ENCODE measurements around the gene MTR. TPM values are rescaled to one million over a fixed set of nuclear protein-coding genes. Genes with fewer than 3 reads are reported as not detected.
A peak's percentile ranks its signal among the peaks of the same experiment; 100 is the strongest.

Gene MTR
- polyA plus RNA-seq, 3 donors from 2014 or later = 5.0 to 15.3 (median 6.5) TPM

DNA sequence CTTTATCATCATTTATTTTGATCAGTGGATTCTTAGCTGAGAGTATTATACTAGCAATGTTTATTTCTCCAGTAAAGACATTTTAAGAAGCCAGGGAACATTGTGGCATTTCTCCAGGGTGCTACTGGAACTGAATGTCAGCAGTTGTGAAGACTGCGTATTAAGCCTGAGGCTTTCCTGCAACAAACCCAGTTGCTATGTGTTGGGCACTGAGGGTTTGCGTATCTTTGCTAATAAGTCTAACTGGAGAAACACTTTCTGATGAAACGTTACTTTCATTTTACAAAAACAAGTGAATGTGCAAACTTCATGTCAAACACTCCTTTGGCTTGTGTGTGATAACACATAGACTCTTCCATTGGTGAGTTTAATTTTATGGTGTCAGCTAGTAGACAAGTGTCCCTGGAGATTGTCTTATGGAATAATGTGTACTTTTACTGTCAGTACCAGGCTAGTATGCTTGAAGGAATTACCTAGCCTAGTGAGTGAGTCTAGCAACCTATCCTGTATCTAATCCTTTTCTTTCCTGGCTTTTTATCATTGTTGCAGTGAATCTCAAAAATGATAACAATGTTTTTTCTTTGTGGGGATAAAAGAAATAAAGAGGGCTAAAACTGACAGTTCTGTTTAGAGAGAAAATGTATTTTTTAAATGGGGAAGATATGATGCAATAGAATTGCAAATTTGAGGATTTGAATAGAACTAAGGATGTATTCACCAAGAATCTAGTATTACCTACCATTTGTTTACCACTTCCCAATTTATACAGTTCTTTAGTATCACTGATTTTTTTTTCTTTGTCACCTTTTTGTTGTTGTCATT, 70.1 kb downstream of the MTR start:
- peaks cover 16 to 45% (median 37%) of the 10 kb centered on the region in 3 donors for H3K36me3 Mint-ChIP-seq
- no peaks in the 10 kb centered on the region for H3K9me3 Mint-ChIP-seq
- no peak overlapping the region for H3K27ac Mint-ChIP-seq
- no peak for DNase-seq
- H3K27me3 Mint-ChIP-seq (ENCODE audit: low read depth in 3 of 3) = peaks cover 0 to 2% (median 0%) of the 10 kb centered on the region in 3 donors
- H3K4me3 Mint-ChIP-seq = no peak overlapping the region
- H3K4me1 Mint-ChIP-seq = peaks cover 5 to 12% of the 10 kb centered on the region in 2 donors

GRCh38 chr1:236865818-236866155, 70.7 kb downstream of the MTR start:
- Mint-ChIP-seq H3K27ac (no peak overlapping the region), H3K27me3 (ENCODE audit: low read depth in 3 of 3) (peaks cover 0 to 2% (median 0%) of the 10 kb centered on the region in 3 donors), H3K4me3 (no peak overlapping the region), H3K9me3 (no peaks in the 10 kb centered on the region), H3K4me1 (peaks cover 5 to 12% of the 10 kb centered on the region in 2 donors), H3K36me3 (peaks cover 18 to 49% (median 39%) of the 10 kb centered on the region in 3 donors)
- no peak for DNase-seq

DNA sequence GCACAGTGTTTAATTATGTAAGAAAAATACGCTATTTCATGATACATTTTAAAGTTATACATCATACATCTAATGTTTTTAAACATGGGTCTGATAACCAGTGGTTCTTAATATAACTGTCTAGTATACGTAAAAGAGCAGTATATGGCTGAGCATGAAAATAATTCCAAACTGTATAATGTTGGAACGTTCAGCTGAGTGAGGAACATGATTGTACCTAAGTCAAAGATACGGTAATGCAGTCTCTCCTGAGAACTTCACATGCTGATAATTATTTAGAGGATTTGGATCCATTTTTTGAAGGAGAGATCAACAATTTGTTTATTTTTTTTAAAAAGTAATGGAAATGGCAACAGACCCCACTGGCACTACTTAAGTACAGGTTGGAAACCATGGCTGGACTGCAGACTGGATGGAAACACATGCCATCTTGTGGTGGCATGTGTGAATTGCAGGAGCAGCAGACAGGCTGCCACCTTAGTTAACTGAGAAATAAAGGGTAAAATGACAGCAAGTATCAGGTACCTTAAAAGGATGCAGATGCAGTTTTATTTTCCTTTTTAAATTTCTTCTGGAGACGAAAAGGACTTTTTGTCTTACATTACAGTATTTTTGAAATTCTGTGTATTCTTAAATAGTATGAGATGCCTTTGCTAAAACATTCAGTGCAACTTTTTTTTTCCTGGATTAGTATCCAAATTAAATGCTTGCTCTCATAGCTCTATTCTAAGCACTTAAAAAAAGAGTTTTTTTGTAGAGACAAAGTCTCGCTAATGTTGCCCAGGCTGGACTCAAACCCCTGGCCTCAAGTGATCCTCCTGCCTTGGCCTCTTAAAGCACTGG, 73.8 kb downstream of the MTR start:
- Mint-ChIP-seq H3K4me1 (no peaks in the 10 kb centered on the region), H3K27me3 (ENCODE audit: low read depth in 3 of 3) (no peaks in the 10 kb centered on the region), H3K9me3 (no peaks in the 10 kb centered on the region), H3K36me3 (peaks cover 26 to 41% (median 37%) of the 10 kb centered on the region in 3 donors), H3K27ac (no peak overlapping the region), H3K4me3 (no peak overlapping the region)
- DNase-seq = peak; percentile 20 to 40 (median 38)

- H3K27me3 Mint-ChIP-seq (ENCODE audit: low read depth in 3 of 3) = no peaks in the 10 kb centered on the region
- no peaks in the 10 kb centered on the region for H3K4me1 Mint-ChIP-seq
- H3K4me3 Mint-ChIP-seq = no peak overlapping the region
- no peaks in the 10 kb centered on the region for H3K9me3 Mint-ChIP-seq
- no peak for DNase-seq
- no peak overlapping the region for H3K27ac Mint-ChIP-seq
- peaks cover 28 to 47% (median 37%) of the 10 kb centered on the region in 3 donors for H3K36me3 Mint-ChIP-seq
Observed at GRCh38 chr1:236869911-236870310, 74.8 kb downstream of the MTR start.

DNA sequence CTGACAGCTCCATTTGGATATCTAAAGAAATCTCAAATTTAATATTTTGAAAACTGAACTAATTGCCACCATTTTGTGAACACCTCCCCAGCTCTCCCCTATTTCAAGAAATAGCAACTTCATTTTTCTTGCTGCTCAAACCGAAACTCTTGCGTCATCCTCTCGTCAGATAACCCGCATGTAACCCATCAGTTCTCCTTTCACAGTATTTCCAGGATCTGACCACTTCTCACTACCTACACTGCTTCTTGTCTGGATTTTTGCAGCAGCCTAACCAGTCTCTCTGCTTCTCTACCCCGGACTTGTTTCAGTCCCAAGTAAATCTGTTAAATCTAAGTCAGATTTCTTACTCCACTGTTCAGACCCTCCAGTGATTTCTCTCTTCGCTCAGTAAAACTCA, 75.6 kb downstream of the MTR start:
- Mint-ChIP-seq H3K27me3 (ENCODE audit: low read depth in 3 of 3) (no peaks in the 10 kb centered on the region), H3K4me1 (no peaks in the 10 kb centered on the region), H3K4me3 (no peak overlapping the region), H3K9me3 (no peaks in the 10 kb centered on the region), H3K27ac (peak overlapping the region in 1 of 6 donors; percentile 63), H3K36me3 (peaks cover 34 to 46% (median 36%) of the 10 kb centered on the region in 3 donors)
- DNase-seq = no peak

GRCh38 chr1:236872075-236872666, 77.1 kb downstream of the MTR start:
- H3K9me3 Mint-ChIP-seq = no peaks in the 10 kb centered on the region
- H3K27me3 Mint-ChIP-seq (ENCODE audit: low read depth in 3 of 3) = no peaks in the 10 kb centered on the region
- H3K4me1 Mint-ChIP-seq = no peaks in the 10 kb centered on the region
- peak overlapping the region in 1 of 6 donors; percentile 63 for H3K27ac Mint-ChIP-seq
- no peak for DNase-seq
- peak overlapping the region in 1 of 5 donors; percentile 14 for H3K4me3 Mint-ChIP-seq
- H3K36me3 Mint-ChIP-seq = peaks cover 27 to 55% (median 42%) of the 10 kb centered on the region in 3 donors

- Mint-ChIP-seq H3K36me3 (peaks cover 21 to 61% (median 34%) of the 10 kb centered on the region in 3 donors), H3K27me3 (ENCODE audit: low read depth in 3 of 3) (no peaks in the 10 kb centered on the region), H3K27ac (no peak overlapping the region), H3K4me1 (no peaks in the 10 kb centered on the region), H3K4me3 (no peak overlapping the region), H3K9me3 (no peaks in the 10 kb centered on the region)
- no peak for DNase-seq
Observed at GRCh38 chr1:236875975-236876374, 80.9 kb downstream of the MTR start.

DNA sequence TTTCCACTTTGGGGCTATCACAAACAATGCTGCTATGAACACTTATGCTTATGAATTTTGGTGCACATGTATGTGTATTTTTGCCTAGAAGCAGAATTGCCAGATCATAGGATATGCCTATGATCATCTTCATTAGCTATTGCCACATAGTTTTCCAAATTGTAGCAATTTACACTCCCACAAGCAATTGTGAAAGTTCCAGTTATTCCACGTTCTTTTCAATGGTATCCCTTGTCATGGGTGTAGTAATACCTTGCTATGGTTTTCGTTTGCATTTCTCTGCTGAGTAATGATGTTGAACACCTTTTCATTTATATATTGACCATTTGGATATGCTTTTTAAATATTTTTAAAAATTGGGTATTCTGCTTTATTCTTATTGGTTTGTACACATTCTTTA, 82.6 kb downstream of the MTR start:
- Mint-ChIP-seq H3K36me3 (peaks cover 17 to 57% (median 23%) of the 10 kb centered on the region in 3 donors), H3K27me3 (ENCODE audit: low read depth in 3 of 3) (no peaks in the 10 kb centered on the region), H3K4me3 (no peak overlapping the region), H3K9me3 (no peaks in the 10 kb centered on the region), H3K27ac (no peak overlapping the region), H3K4me1 (no peaks in the 10 kb centered on the region)
- no peak for DNase-seq

- no peak overlapping the region for H3K27ac Mint-ChIP-seq
Observed at GRCh38 chr1:236880209-236880608, 85.1 kb downstream of the MTR start.

DNA sequence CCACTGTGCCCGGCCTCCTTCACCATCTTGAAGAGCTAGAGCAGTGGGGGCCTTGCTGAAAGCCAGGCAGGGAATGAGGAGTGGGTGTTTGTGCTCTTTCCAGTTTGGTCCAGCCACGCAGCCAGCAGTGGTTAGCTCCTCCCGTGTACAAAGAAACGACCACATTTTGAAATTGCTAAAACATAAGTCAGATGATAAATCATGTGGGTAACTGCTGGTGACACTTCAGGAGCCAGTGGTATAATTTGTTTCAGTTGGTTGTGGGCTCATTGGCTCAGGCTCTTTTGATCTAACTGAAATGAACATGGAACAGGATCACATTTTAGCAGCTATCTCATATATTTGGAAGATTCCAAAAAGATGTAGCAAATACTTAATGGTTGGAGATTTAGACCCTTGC, 87.6 kb downstream of the MTR start:
- Mint-ChIP-seq H3K27ac (peak overlapping the region in 1 of 6 donors; percentile 40), H3K4me1 (no peaks in the 10 kb centered on the region), H3K4me3 (no peak overlapping the region), H3K9me3 (no peaks in the 10 kb centered on the region), H3K27me3 (ENCODE audit: low read depth in 3 of 3) (no peaks in the 10 kb centered on the region), H3K36me3 (peaks cover 20 to 48% (median 42%) of the 10 kb centered on the region in 3 donors)
- DNase-seq = no peak

More at GRCh38 chr1:236880209-236880608, 85.1 kb downstream of the MTR start:
- H3K4me3 Mint-ChIP-seq = no peak overlapping the region
- DNase-seq = no peak
- H3K9me3 Mint-ChIP-seq = no peaks in the 10 kb centered on the region
- H3K36me3 Mint-ChIP-seq = peaks cover 18 to 46% (median 27%) of the 10 kb centered on the region in 3 donors
- no peaks in the 10 kb centered on the region for H3K4me1 Mint-ChIP-seq
- no peaks in the 10 kb centered on the region for H3K27me3 Mint-ChIP-seq (ENCODE audit: low read depth in 3 of 3)

- DNase-seq = no peak
- H3K27me3 Mint-ChIP-seq (ENCODE audit: low read depth in 3 of 3) = peaks cover 0 to 4% (median 4%) of the 10 kb centered on the region in 3 donors
- H3K9me3 Mint-ChIP-seq = no peaks in the 10 kb centered on the region
- no peaks in the 10 kb centered on the region for H3K4me1 Mint-ChIP-seq
- no peak overlapping the region for H3K27ac Mint-ChIP-seq
- peaks cover 27 to 56% (median 41%) of the 10 kb centered on the region in 3 donors for H3K36me3 Mint-ChIP-seq
- no peak overlapping the region for H3K4me3 Mint-ChIP-seq
Observed at GRCh38 chr1:236886199-236886598, 91.1 kb downstream of the MTR start.

DNA sequence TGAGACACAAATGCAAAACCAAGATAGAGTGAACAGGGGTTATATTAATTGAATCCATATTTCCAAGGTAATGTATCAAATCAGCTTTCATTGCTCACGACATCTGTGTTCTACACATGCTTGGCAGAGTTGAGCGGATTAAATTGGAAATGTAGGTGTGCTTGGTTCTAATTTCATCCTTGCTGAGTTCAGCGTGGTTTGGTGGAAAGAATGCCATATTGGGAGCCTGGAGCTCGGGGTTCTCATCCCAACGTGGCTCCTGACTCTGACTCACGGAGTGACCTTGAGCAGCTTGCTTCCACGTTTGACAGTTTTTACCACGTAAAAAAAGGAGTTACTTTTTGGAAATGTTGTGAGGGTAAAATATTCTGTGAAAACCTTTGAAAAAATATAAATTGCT, 92.0 kb downstream of the MTR start:
- Mint-ChIP-seq H3K27me3 (ENCODE audit: low read depth in 3 of 3) (peaks cover 0 to 4% (median 4%) of the 10 kb centered on the region in 3 donors), H3K9me3 (no peaks in the 10 kb centered on the region), H3K27ac (no peak overlapping the region), H3K36me3 (peaks cover 35 to 65% (median 43%) of the 10 kb centered on the region in 3 donors), H3K4me1 (no peaks in the 10 kb centered on the region), H3K4me3 (no peak overlapping the region)
- DNase-seq = no peak

- H3K27me3 Mint-ChIP-seq (ENCODE audit: low read depth in 3 of 3) = peaks cover 0 to 5% (median 4%) of the 10 kb centered on the region in 3 donors
- peaks cover 46 to 73% (median 48%) of the 10 kb centered on the region in 3 donors for H3K36me3 Mint-ChIP-seq
- H3K9me3 Mint-ChIP-seq = no peaks in the 10 kb centered on the region
- H3K4me3 Mint-ChIP-seq = no peak overlapping the region
- no peak for DNase-seq
- H3K27ac Mint-ChIP-seq = peak overlapping the region in 2 of 6 donors; percentile 7 to 12
- H3K4me1 Mint-ChIP-seq = no peaks in the 10 kb centered on the region
Observed at GRCh38 chr1:236888126-236888525, 93.0 kb downstream of the MTR start.

DNA sequence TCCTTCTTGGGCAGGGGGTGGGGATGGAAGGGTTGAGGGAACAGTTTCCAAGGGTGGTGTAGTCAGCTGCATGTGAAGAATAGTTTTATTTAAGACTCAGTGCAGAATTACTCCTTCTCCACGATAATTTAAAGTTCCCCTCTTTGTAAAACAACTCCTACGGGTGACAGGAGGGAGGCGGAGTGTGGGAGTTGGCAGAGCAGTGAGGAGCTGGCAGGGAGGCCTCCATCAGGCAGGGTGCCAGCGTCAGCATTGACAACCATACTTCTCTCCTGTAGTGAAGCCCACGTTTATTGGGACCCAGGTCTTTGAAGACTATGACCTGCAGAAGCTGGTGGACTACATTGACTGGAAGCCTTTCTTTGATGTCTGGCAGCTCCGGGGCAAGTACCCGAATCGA, 93.8 kb downstream of the MTR start:
- H3K27me3 Mint-ChIP-seq (ENCODE audit: low read depth in 3 of 3) = peaks cover 0 to 5% (median 4%) of the 10 kb centered on the region in 3 donors
- no peak overlapping the region for H3K27ac Mint-ChIP-seq
- peaks cover 43 to 75% (median 53%) of the 10 kb centered on the region in 3 donors for H3K36me3 Mint-ChIP-seq

More for the DNA sequence above, 93.8 kb downstream of the MTR start:
- H3K4me1 Mint-ChIP-seq = no peaks in the 10 kb centered on the region
- H3K4me3 Mint-ChIP-seq = no peak overlapping the region
- no peaks in the 10 kb centered on the region for H3K9me3 Mint-ChIP-seq
- no peak for DNase-seq

All from immature natural killer cell (primary cell).